Neural crest cell (in vitro differentiated cells): ENCODE measurements around the gene SESN1. TPM values are rescaled to one million over a fixed set of nuclear protein-coding genes. Genes with fewer than 3 reads are reported as not detected.

ENCODE experiments used
- DNase-seq: peaks from one replicate; pipeline ENCODE4 v3.0.0; 2021; ENCODE audit warnings: low read depth, mixed read lengths, low spot score
- H3K27ac Mint-ChIP-seq: one replicate; pipeline ENCODE4 v1.8.0; 2021; ENCODE audit warnings: mild to moderate bottlenecking, mixed read lengths; ENCODE audit not compliant: unreplicated experiment
- H3K27me3 Mint-ChIP-seq: 2 replicates; pipeline ENCODE4 v1.8.0; 2021; ENCODE audit warnings: low read depth, mild to moderate bottlenecking, mixed read lengths
- H3K36me3 Mint-ChIP-seq: 2 replicates; pipeline ENCODE4 v1.8.0; 2021; ENCODE audit warnings: low read depth, mild to moderate bottlenecking, mixed read lengths
- H3K4me1 Mint-ChIP-seq: 2 replicates; pipeline ENCODE4 v1.8.0; 2021; ENCODE audit warnings: mixed read lengths
- H3K4me3 Mint-ChIP-seq: one replicate; pipeline ENCODE4 v1.8.0; 2021; ENCODE audit warnings: mild to moderate bottlenecking, mixed read lengths
- H3K9me3 Mint-ChIP-seq: 2 replicates; pipeline ENCODE4 v1.8.0; 2021; ENCODE audit warnings: mixed read lengths
- total RNA-seq: library from RNA; stranded (reverse); gene quantifications from 2 replicates; pipeline ENCODE4 v1.2.1, GENCODE V29; 2021
- TF ChIP-seq, protein P1 (sequence below): fragments of 200-600 bp; sonication (generic); conservative IDR thresholded peaks from 2 replicates; pipeline ENCODE4 v1.5.0; 2021; ENCODE audit warnings: antibody characterized with exemption, mild to moderate bottlenecking

SESN1 gene
- total RNA-seq, 1 donor from 2014 or later = 11.5 TPM

DNA sequence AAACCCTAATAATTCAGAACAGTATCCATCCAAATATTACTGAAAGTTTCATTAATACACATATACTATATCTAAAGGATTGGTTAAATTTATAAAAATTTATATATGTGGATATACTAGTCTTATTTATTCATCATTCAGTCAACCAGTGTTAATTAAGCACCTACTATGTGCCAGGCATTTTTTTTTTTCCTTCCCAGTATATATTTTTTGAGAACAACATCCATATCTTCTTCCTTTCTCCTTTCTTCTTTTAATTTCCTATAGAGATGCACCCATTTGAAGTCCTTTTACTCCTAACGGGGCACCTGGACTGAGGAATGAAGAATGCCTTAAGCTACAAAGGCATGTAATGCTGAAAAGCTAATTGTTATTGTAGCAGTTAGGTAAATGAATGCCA is 72.8 kb downstream of the SESN1 start:
- Mint-ChIP-seq H3K4me1 (no peaks in the 10 kb centered on the region), H3K9me3 (peaks cover 5% of the 10 kb centered on the region), H3K27ac (no peak overlapping the region), H3K27me3 (no peaks in the 10 kb centered on the region), H3K36me3 (peaks cover 3% of the 10 kb centered on the region), H3K4me3 (no peak overlapping the region)
- DNase-seq = no peak
- TF ChIP-seq, protein P1, sequence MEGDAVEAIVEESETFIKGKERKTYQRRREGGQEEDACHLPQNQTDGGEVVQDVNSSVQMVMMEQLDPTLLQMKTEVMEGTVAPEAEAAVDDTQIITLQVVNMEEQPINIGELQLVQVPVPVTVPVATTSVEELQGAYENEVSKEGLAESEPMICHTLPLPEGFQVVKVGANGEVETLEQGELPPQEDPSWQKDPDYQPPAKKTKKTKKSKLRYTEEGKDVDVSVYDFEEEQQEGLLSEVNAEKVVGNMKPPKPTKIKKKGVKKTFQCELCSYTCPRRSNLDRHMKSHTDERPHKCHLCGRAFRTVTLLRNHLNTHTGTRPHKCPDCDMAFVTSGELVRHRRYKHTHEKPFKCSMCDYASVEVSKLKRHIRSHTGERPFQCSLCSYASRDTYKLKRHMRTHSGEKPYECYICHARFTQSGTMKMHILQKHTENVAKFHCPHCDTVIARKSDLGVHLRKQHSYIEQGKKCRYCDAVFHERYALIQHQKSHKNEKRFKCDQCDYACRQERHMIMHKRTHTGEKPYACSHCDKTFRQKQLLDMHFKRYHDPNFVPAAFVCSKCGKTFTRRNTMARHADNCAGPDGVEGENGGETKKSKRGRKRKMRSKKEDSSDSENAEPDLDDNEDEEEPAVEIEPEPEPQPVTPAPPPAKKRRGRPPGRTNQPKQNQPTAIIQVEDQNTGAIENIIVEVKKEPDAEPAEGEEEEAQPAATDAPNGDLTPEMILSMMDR = no peak

DNA sequence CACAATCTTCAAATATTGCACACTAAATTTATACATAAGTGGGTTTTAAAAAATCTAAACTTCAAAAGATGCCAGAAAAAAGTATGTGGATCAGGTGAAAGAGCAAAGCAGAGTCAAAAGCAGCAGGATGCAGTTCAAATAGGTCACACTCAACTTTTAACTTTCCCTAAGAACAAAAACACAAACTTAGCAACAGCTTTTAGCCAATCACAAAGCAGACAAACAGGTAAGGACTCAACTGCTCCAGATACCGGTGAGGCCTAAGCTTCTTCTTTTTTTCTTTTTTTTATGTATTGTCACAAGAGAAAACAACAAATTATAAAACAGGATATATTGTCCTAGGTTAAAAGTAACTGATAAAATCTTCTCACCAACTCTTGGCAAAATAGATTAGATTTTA is 74.7 kb downstream of the SESN1 start:
- Mint-ChIP-seq H3K4me1 (peaks cover 5% of the 10 kb centered on the region), H3K4me3 (no peak overlapping the region), H3K9me3 (no peaks in the 10 kb centered on the region), H3K27me3 (no peaks in the 10 kb centered on the region), H3K27ac (no peak overlapping the region), H3K36me3 (no peaks in the 10 kb centered on the region)
- TF ChIP-seq, protein P1 = no peak
- DNase-seq = no peak

DNA sequence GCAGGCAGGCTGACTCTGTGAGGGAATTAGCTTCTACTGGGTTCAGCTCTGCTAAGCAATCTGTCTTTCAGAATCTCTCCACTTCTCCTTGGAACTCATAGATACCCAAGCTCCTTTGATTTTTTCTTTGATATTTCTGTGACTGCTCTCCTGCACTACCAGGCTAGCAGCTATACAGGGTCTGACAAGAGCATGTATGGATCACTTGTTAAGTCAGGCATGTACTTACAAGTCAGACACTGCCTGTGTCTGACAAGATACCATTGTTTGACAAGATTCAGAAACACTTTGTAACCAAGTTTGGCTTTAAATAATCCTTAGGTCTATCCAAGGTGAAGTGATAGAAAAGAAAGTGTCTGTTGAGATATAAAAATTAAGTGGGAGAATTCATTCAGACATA is 79.5 kb downstream of the SESN1 start:
- no peak overlapping the region for H3K4me3 Mint-ChIP-seq
- no peak overlapping the region for H3K27ac Mint-ChIP-seq
- TF ChIP-seq, protein P1 = no peak
- H3K27me3 Mint-ChIP-seq = peaks cover under 1% of the 10 kb centered on the region
- peaks cover 6% of the 10 kb centered on the region for H3K4me1 Mint-ChIP-seq
- no peaks in the 10 kb centered on the region for H3K36me3 Mint-ChIP-seq
- no peaks in the 10 kb centered on the region for H3K9me3 Mint-ChIP-seq
- no peak for DNase-seq

DNA sequence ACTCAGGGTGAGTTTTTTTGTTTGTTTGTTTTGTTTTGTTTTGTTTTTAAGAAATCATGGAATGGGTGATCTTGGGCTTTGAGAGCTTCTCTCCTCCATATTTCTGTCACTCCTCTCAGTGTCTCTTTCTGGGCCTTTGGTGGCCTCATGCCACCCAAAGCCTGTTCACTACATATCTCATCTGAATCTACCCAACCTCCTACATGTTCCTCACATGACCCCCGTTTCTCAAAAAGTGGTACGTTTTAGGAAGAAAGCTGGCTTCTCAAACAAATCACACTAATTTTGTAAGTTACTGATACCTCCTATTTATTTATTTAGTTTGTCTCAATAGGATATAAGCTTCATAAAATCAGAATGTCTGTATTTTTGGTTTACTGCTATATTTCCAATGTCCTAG is 80.0 kb downstream of the SESN1 start:
- no peak overlapping the region for H3K27ac Mint-ChIP-seq
- no peaks in the 10 kb centered on the region for H3K9me3 Mint-ChIP-seq
- peaks cover 6% of the 10 kb centered on the region for H3K27me3 Mint-ChIP-seq
- no peaks in the 10 kb centered on the region for H3K36me3 Mint-ChIP-seq
- peaks cover 12% of the 10 kb centered on the region for H3K4me1 Mint-ChIP-seq
- TF ChIP-seq, protein P1 = no peak
- DNase-seq = no peak
- H3K4me3 Mint-ChIP-seq = no peak overlapping the region

DNA sequence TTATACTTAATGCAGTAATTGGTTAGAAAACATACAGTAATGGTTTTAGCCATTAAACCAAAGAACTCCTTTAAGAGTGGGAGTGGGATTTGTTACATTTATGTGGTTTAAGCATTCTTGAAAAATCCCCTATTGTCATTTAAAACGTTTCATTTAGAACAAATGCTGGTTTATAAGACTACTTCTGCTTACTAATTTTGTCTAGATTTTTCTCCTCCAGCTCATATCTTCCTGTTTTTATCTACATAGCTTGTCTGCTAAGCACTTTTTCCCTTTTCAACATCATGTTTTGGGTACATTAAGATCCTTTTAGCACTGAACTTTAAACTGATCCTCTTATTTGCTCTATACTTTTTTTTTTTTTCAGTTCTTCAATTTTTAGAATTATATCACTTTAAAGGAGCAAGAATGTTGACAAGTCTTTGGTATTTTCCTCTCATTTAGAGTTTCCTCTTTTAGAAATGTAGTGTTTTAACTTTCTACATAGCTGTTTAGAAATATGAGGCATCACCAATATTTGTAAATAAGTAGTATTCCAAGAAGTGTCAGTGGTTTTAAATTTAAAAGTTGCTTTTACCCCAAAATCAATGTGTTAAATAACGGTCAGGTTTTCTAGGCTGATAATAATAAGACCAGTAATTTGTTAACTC is 80.9 kb downstream of the SESN1 start:
- H3K36me3 Mint-ChIP-seq = no peaks in the 10 kb centered on the region
- TF ChIP-seq, protein P1 = no peak
- no peaks in the 10 kb centered on the region for H3K9me3 Mint-ChIP-seq
- peaks cover 7% of the 10 kb centered on the region for H3K27me3 Mint-ChIP-seq
- H3K4me1 Mint-ChIP-seq = peaks cover 15% of the 10 kb centered on the region
- DNase-seq = no peak
- peak overlapping the region; percentile 6 for H3K4me3 Mint-ChIP-seq
- H3K27ac Mint-ChIP-seq = no peak overlapping the region
